Testis (tissue), 2 donors: Measurements from ENCODE around the gene PCGF5.

ENCODE experiments used
- CTCF ChIP-seq, 3 experiments: fragments of 450-650 bp in 2 of 3; fragments of 200-600 bp in 1 of 3; sonication (generic) in 1 of 3; IDR thresholded peaks; one replicate each; pipeline ENCODE4 v1.5.1; 2016 to 2019; ENCODE audit warnings: antibody characterized with exemption in 3 of 3, mild to moderate bottlenecking in 2 of 3, moderate library complexity in 1 of 3
- POLR2A ChIP-seq: fragments of 450-650 bp; IDR thresholded peaks from one replicate; pipeline ENCODE4 v1.6.1; 2017; ENCODE audit warnings: antibody characterized with exemption, mild to moderate bottlenecking, moderate library complexity

GRCh38 chr10:91200314-91201212 lies 19.9 kb upstream of the PCGF5 start:
- TF ChIP-seq CTCF (IDR thresholded peaks at IDR 0.05) (no peak), POLR2A (no peak)
